HCEC 1CT (cell line): Measurements from ENCODE around the gene FZR1.
"Not testable (repeated sequence)": the region's sequence is repeated elsewhere in the genome, so short reads cannot be mapped to it uniquely, and the experiment has no call there.

Experiments used
- DNase-seq: peaks from one replicate; pipeline ENCODE4 v3.0.0-alpha.2; 2017

FZR1 gene

DNA sequence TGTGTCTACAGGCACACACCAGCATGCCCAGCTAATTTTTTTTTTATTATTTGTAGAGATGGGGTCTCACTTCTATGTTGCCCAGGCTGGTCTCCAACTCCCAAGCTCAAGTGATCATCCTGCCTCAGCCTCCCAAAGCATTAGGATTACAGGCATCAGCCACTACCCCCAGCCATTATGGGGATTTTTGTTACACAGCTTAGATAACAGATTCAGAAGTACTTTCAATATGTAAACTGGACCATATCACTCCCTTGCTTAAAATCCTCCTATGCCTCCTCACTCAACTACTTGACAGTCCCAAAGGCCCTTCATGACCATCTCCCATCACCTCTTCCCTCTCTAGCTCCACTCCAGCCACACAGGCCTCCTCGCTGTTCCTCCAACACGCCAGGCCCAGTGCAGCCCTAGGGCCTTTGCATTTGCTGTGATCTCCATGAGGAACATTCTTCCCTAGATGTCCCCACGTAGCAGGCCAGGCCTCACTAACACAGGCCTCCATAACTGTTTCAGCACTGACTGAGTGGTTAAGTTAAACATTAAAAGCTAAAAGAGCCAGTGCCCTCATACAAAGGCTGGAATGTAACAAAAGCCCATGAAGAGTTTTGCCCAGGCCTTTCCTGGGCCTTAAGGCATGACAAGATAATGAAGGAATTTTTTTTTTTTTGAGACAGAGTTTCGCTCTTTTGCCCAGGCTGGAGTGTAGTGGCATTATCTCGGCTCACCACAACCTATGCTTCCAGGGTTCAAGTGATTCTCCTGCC, 8.2 kb upstream of the FZR1 start:
- no peak for DNase-seq

DNA sequence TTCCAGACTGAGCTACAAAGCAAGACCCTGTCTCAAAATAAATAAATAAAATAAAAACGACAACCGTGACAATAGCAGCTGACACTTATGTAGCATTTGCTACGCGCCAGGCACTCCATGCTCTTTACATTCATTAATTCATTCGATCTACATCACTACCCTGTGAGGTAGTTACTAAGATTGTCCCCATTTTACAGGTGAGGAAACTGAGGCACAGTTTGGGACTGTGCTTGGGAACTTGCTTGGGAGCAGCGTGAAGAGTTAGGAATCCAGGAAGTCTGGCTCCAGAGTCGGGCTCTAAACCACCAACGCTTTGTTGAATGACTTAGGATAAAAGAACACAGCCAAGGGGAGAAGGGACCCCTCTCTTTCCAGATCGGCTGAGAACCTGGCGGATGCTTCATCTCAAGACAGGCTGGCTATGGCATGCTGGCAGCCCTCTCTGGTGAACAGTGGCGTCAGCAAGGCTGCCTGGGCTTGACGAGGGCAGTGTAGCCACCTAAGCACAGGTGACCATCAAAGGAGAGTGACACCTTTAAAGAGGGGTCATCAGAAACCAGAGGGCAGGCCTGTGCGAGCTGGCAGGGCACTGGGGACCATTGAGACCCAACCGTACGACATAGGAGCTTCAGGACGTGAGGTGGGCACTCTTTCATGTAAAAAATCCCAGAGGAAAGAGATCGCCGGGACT, 6.2 kb upstream of the FZR1 start:
- DNase-seq = no peak

DNA sequence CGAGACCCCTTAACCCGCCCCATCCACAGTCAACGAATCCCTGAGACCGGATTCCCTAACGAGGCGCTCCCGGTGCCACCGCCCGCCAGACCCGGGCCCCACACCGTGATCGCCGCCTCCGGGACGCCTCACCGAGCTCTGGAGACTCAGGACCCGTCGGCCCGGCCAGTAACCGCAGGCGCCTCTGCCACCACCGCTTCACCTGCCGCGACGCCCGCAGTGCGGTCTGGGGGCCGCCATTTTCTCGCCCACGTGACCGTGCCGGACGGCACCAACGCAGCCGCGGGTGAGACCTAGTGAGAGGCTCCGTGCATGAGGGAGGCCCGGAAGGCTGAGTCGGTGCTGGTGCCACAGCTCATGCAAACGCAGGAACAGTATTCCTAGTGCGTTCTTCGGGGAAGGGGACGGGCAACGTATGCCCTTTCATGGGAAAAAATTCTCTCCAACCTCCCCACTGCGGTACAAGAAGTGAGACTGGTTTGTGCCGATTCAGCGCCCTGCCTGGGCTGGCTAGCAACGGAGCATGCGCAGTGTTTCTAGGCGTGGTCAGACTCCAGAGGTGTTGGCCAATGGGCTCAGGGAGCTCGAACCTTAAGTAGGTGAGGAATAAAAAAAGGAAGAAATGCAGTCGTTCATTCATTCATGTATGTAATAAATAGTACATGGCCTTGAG, 5.5 kb upstream of the FZR1 start, which contains the start of gene DOHH:
TSS of gene DOHH (minus strand) at position 246 of the 673 bp plus-strand sequence. CDS start 3,860 bp downstream, outside the sequence.
- peak; percentile 94 for DNase-seq

DNA sequence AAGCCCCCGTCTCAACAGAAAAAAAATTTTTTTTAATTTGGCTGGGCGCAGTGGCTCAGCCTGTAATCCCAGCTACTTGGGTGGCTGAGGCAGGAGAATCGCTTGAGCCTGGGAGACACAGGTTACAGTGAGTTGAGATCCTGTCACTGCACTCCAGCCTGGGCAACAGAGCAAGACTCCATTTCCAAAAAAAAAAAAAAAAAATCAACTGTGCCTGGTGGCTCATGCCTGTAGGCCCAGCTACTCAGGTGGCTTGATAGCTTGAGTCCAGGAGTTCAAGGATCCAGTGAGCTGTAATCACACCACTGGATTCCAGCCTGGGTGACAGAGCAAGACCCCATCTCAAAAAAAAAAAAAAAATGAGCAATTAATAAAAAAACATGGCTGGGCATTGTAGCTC, 4.3 kb upstream of the FZR1 start:
- DNase-seq = no peak

DNA sequence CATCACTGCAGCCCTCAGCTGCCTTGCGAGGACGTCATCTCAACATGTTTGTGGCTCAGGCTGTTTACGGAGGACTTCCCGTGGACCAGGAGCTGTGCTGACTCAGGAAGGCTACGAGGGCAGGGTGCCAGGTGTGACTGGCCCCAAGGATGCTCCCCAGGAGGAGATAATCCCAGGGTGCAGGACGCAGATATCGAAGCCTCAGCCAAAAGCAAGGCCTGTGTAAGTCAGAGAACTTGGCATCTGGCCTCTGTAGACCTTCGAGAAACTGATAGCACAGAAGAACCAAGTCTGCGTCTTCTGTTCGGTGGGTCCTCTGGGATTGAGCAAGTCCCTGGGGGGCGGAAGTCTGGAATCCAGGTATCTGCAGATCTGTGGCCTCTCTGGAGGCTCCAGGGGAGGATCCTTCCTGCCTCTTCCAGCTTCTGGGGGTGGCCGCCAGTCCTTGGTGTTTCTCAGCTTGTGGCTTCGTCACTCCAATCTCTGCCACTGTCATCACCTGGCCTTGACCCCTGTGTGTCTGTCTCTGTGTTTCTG, 3.0 kb upstream of the FZR1 start:
- DNase-seq = peak; percentile 49

DNA sequence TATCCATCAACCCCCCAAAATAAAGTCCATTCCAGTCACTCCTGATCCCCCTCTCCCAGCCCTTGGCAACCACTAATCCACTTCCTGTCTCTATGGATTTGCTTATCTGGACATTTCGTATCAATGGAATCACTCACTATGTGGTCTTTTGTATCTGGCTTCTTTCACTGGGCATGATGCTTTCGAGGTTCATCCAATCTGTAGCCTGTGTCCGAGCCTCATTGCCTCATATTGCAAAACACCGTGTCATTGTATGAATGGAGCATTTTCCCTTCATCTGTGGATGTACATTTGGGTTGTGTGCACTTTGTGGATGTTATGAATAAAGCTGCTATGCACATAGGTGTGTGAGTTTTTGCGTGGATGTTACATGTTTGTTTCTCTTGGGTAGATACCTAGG, 1.4 kb upstream of the FZR1 start:
- DNase-seq = no peak

DNA sequence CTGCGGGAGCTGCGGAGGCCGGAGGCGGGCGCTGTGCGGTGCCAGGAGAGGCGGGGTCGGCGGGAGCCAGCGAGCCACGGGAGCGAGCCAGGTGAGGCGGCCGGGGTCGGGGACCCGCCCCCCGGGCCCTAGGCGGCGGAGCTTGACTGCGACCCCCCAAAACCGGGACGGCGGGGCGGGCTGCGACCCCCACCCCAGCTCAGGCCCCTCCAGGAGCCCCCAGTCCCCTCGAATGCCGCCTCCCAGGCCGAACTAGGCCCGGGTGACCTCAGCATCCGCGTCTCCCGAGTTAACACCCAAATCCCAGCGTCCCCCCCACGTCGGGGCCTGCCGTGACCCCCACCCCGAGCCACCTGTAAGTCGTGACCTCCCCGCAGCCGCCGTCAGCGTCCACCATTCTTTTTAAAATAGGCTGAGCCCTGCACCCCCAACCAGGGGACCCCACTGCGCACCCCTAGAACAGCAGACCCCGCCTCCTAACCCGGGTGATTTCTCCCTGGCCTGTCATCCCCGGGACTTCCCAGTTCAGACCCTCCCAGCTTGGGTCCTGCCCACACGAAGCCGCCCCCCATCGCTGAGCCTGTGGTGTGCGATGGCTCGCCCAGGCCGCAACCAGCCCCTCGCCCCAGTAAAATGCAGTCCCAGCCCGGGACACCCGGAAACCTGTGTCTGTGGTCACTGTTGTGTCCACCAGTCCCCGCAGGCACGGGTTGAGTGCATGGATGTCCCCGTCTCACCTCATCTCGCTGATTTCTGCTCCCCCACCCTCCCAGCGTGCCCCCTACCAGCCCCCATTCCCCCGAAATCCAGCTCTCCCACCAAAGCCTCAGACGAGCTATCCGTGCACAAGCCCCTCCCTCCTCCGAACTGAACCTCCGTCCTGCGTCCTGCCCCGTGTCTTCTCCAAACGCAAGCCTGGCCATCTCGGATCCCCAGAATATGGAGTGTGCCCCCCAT, 551 bp downstream of the FZR1 start:
- no peak for DNase-seq

DNA sequence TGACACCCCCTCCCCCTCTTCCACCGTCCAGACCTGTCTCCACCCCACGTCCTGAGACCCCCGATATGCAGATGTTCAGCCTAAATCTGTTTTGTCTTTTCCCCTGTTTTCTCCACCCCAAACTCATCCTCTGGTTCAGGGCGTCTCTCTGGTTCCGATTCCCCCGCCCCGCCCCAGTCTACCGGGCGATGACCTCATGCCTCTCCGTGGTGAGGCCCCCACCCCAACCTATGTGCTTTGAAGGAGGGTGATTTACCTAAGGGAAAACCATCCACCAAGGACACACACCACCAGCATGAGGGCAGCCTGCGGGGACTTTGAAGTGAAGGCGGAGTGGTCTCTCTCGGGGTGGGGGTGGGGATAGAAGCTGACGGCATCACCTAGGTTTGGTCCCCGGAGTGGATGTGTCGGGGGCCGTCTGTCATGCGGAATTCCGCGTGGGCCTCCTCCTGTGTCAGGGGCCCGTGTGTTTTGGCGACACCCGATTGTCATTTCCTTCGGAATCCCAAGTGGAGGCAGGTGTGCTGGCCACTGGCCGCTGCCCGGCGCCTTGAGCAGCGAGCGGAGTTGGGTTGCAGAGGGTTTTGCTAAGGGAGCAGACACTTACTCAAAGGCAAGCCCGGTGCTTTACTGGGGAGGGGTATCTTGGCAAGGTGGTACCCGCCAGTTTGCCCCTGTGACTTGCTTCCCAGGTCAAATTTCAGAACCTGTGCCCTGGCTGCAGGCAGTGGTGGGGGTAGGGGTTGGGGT, 1.4 kb downstream of the FZR1 start:
- DNase-seq = no peak

DNA sequence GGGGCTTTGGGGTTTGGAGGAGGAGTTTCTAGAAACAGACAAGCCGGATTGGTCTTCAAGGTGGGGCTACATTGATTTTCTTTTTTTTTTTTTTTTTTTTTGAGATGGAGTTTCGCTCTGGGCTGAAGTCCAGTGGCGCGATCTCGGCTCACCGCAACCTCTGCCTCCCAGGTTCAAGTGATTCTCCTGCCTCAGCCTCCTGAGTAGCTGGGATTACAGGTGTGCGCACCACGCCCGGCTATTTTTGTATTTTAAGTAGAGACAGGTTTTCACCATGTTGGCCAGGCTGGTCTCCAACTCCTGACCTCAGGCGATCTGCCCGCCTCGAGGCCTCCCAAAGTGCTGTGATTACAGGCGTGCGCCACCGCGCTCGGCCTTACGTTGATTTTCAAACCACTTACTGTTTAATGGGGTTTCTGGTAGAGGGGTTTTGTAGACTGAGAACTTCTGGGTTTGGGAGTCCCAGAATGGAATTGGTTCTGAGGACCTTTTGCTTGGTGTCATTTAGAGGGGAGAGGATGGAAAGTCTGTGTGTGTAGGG, 2.1 kb downstream of the FZR1 start:
- not testable (repeated sequence) for DNase-seq

DNA sequence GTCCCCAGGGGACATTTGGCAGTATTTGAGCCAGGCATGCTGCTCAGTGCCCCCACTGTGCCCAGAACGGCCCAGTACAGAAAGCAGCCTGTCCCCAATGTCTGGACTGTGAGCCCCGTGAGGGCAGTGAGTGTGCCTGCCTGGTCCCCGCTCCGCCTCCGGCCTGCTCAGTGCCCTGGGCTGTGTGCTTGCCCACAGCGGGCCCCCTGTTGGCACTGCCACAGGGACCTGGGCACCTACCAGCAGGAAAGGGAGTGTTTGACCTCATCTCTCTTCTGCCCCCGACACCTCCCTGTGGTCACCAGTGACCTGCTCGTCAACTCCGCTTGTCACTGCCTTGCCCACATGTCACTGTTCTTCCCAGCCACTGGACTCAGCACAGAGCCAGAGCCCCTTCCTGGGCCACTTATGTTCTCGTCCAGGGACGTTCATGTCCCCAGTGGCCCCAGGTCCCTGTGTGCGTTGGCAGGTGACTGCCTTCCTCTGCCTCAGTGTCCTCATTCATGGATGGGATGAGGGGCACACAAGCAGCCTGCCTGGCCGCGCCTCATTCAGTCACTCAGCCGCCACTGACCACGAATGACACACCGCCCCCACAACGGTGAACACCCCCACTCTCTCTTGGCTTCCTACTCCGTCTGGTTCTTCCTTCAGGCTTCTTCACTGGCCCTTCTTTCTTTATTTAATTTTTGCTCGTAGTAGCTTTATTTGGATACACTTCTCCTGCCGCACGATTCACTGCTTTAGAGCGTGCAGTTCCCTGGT, 2.8 kb downstream of the FZR1 start:
- no peak for DNase-seq

DNA sequence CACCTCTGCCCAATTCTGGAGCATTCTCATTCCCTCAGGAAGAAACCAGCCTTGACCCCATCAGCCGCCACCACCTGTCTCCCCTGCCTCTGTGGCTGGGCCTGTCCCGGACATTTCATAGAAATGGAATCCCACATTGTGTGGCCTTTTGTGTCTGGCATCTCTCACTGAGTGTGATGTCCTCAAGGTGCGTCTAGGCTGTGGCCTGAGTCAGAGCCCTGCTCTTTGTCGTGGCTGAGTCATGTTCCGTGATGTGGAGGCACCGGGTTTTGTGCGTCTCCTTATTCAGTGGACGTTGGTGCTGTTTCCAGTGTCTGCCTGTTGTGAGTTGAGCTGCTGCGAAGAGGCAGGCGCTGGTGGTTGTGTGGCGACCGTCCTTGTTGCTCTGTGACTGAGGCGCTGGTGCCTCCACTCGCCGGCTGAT, 3.5 kb downstream of the FZR1 start:
- peak; percentile 40 for DNase-seq

DNA sequence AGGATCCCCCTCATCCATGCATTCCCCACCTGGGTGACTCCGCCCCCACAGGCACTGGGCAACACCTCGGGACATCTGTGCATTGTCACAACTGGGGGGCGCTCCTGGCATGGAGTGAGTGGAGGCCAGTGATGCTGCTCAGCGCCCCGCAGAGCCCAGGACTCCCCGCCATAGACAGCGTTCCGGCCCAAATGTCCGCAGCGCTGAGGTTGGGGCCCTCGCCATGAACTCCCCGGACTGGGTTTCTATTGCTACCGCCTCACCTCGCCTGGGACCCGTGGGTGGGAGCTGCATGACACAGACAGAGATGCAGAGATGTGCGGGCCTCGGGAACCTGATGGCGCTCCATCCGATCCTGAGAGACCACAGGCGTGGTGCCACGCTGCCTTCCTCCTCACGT, 4.6 kb downstream of the FZR1 start:
- DNase-seq = no peak

DNA sequence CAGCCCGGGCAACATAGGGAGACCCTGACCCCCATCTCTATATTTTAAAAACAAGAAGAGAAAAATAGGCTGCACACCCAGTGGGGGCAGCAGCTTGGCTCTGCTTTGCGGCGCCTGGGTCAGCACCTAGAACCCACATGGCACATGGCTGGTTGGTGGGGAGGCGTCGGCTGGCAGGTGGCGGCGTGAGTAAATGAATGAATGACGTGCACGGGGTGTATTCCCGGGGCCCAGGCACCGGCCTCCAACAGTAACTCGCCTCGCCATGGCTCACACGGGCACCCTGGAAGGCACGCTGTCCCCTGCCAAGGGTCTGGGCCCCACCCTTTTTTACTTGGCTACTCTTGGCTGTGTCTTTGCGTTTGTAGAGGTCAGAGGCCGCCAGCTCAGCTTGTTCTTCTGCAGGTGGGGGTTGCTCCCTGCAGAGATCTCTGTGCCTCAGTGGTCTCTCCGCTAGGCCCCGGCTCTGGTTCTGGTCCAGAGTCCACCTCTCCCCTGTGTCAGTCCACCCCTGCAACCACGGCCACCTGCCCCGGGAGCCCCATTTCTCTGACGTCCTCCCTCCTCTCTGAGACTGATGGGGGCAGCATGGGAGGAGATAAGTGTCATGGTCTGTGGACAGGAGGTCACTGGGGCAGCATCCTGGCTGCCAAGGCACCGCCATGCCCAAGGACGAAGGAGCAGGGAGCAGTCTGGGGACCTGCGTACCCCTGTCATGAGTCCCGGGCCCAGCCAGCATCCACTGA, 5.6 kb downstream of the FZR1 start:
- DNase-seq = no peak

DNA sequence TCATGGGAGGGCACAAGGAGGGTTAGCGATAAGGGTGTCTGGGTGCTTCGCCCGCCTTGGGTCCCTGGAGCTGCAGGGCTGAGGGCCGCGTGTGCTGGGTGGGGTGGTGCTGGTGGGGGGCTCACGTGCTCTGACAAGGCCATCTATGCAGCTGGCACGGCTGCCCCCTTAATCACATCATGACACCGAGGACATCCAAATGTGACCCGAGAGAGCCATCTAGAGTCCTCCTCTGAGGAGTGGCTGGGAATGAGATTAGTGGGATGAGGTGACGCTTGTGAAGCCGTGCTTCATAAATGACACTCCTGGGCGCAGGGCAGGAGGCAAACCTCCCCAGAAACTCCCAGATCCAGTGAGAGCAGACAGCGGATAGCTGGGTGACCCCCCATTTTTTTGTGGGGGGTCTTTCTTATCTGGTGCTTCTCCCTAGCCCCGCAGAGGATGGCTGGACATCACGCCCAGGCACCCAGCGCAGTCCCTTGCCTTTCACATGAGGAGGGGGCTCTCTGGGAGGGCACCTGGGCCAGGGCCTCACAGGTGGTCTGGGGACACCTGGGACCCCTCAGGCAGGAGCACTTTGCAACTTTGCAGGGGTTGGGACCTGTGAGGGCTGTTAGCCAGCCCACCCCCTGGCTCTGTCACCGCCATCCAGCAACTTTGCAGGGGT, 6.6 kb downstream of the FZR1 start:
- DNase-seq = no peak

DNA sequence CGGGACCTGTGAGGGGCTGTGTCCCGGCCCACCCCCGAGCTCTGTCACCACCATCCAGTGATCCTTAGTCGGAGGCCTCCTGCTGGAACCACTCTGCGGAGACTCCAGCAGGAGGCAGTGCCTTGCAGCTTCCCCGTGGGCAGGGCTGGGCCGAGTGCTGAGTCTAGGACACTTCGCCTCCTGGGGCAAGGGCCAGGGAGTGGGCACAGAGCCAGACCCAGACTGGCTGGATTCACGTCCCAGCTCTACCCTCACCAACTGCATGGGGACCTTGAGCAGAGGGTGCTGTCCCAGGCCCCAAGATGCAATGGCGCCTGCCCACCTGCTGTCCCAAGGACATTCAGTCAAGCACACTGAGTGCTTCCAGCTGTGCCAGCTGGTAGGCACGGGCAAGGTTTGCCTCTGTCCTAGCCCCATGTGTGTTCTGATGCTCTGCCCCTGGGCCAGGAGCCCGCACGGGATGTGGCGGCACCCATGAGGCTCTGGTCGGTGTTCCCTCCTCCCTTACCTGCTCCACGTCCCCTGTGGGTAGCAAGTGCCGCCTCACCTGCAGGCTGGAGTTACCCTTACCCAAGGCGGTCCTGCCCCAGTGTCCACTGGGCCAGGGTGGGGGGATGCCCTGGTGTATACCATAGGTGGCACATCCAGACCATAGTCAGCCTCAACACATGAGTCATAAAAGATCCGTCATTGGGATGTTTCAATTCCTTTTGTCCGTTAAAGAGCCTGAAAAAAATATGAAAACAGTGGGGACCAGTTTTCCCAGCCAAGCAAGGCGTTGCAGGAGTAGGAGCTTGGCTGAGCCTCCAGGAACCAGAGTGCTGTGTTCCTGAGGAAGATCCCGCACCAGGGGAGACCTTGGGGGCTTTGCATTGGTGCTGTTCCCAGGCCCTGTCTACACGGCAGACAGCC, 7.4 kb downstream of the FZR1 start:
- no peak for DNase-seq

DNA sequence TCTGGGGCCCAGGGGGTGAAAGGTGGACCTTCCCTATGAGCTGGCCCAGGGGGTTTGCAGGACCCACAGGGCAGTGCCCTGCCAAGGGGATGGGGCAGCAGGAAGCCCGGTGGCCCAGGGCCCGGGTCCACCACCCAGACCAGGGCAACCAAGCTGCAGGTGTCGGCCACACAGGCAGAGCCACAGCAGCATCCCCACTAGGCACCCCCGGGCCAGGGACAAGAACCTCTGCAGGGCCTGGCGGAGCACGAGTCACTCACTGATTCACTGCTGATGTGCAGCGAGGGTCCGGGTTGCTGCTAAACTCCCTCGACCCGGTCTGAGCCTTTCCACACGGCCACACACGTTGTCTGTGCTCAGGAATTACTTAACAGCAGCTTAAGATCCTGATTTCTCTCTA, 8.8 kb downstream of the FZR1 start:
- DNase-seq = peak; percentile 39

DNA sequence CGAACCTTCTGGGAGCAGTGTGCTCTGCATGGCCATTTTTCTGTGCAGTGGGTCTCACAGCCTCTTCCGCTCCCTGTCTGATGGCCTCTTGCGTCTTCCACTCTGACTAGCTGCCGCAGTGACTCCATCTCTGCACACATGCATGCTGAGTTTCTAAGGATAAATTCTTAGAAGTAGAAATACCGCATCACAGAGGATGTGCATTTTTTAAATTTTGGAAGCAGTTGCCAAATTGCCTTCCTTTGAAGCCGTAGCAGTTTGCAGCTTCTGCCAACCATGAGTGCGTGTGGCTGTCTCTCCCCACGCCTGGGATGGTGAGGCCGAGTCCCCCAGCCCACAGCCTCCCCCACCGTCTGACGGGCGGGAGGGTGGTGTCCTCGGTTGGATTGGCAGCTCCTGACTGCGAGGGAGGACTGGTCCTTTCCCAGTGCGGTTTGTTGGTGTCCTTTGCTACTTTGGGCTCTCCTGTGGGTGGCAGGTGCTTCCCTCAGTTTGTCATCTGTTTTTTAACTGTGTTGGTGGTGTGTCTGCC, 9.8 kb downstream of the FZR1 start:
- DNase-seq = no peak

DNA sequence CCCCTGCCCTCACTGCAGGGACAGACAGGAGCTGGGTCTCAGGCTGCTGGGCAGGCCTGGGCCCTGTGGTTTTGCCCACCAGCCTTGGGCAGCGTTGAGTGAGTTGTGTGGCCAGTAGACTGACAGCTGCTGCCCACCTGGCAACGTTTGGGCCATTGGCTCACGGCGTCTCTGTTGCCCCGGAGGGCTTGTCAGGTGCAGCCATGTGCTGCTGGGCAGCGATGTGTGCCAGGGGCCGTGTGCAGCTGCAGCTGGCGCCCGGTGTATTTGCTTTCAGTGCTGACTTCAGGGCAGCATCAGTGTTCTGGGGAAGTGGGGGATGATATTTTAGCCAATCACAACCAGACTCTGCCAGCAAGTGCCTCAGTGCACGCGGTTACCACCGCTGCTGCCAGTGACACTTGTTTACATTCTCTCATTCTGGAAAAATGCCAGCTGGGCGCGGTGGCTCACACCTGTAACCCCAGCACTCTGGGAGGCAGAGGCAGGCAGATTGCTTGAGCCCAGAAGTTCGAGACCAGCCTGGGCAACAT, 10.6 kb downstream of the FZR1 start:
- DNase-seq = no peak
